ES-I3 (cell line): Measurements from ENCODE around the gene ASB13.

Experiments used
- H3K36me3 ChIP-seq: 2 replicates; pipeline ENCODE4 v1.6.1; 2013; ENCODE audit warnings: mild to moderate bottlenecking, low read length, control low read depth, moderate library complexity; ENCODE audit not compliant: insufficient read depth
- H3K4me1 ChIP-seq: 2 replicates; pipeline ENCODE4 v1.6.1; 2013; ENCODE audit warnings: mild to moderate bottlenecking, control low read depth, low read length; ENCODE audit not compliant: insufficient read depth
- H3K9ac ChIP-seq: 2 replicates; pipeline ENCODE4 v1.6.1; 2013; ENCODE audit warnings: low read depth, mild to moderate bottlenecking, low read length, moderate library complexity
- H3K9me3 ChIP-seq: 2 replicates; pipeline ENCODE4 v1.6.1; 2013; ENCODE audit warnings: mild to moderate bottlenecking, low read length, moderate library complexity; ENCODE audit not compliant: control insufficient read depth, insufficient read depth

The ASB13 gene

DNA sequence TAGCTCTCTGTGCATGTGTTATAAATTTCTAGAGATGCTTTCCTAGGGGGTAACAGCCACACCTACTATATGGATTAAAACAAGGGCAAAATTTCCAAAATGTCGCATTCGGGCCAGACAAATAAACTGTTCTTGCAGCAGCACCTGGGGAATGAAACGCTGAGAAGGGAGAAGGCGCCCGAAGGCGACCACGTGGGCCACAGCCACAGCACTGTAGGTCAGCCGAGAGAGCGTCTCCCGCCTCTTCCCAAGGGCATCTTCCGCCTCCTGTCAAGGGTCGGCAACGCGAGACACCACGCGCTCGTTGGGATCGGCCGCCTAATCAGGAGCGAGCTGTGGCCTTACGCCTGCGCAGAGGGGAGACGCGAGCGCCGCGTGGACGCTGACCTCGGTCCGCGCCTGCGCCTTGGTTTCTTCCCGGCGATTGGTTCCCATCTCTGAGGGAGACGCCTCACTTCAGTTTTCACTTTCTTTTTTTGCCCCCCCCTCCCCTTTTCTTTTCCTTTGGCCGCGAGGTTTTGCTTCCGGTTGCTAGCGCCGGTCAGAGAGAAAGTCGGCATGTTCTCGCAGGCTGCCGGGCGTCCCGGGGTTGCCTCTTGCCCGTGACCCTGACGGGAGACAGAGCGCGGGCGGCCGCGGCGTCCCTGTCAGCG is 18.0 kb upstream of the ASB13 start, which contains the start of gene TASOR2:
TSS of gene TASOR2 (plus strand) at position 521 of the 653 bp plus-strand sequence. CDS start 35,805 bp downstream, outside the sequence.
- H3K4me1 ChIP-seq, result no peaks in the 10 kb centered on the region
- H3K9ac ChIP-seq, result peak within 1 kb of the TSS; percentile 85
- no peaks in the 10 kb centered on the region for H3K9me3 ChIP-seq
- H3K36me3 ChIP-seq, result no peaks in the 10 kb centered on the region

- H3K4me1 ChIP-seq, result no peaks in the 10 kb centered on the region
- H3K36me3 ChIP-seq, result no peaks in the 10 kb centered on the region
- no peak overlapping the region for H3K9ac ChIP-seq
- no peaks in the 10 kb centered on the region for H3K9me3 ChIP-seq
Measured at GRCh38 chr10:5683065-5683464, 16.7 kb upstream of the ASB13 start.

DNA sequence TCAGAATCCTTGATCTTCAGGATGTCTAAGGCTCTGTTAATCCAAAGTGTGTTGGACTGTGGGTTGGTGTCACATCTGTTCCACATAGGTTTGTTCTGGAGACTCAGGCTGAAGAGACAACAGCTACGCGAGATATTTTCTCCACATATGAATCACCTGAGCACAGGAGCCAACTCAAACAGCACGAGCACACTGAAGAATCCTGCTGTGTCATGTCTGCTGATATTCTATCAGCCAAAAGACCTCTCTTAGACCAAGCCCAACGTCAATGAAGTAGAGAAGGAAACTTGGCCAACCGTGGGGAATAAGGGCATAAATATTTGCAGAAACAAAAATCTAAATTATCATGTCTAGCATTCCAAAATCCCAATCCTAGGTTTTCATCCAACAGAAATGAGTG is 15.5 kb upstream of the ASB13 start:
- H3K36me3 ChIP-seq, result no peaks in the 10 kb centered on the region
- no peaks in the 10 kb centered on the region for H3K9me3 ChIP-seq
- no peaks in the 10 kb centered on the region for H3K4me1 ChIP-seq
- H3K9ac ChIP-seq, result no peak overlapping the region

DNA sequence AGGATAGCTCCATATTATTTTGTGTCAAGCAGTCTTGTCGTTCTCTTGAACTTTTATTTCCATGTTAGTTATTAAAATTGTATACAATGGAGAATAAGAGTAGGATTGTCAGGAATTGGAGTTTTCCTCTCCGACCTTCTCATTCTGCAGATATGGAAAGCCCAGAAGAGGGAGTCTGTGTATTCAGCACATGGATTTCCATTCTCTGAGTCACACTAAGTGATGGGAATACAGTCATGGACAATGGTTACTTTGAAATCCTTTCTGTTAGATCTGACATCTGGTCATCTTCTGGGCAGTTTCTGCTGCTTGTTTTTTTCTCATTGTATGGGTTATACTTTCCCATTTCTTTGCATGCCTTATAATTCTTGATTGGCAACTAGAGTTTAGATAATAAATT is 13.2 kb upstream of the ASB13 start:
- H3K36me3 ChIP-seq, result no peaks in the 10 kb centered on the region
- no peaks in the 10 kb centered on the region for H3K9me3 ChIP-seq
- no peak overlapping the region for H3K9ac ChIP-seq
- H3K4me1 ChIP-seq, result no peaks in the 10 kb centered on the region

- Histone ChIP-seq H3K4me1 (no peaks in the 10 kb centered on the region), H3K9me3 (0 out of 2 replicates have a peak, but pooled peaks cover 4% of the 10 kb centered on the region), H3K36me3 (no peaks in the 10 kb centered on the region), H3K9ac (no peak overlapping the region)
Measured at GRCh38 chr10:5679037-5679435, 12.6 kb upstream of the ASB13 start.

- no peaks in the 10 kb centered on the region for H3K36me3 ChIP-seq
- H3K9ac ChIP-seq, result no peak overlapping the region
- no peaks in the 10 kb centered on the region for H3K4me1 ChIP-seq
- H3K9me3 ChIP-seq, result 0 out of 2 replicates have a peak, but pooled peaks cover 5% of the 10 kb centered on the region
Measured at GRCh38 chr10:5678397-5679036, 12.1 kb upstream of the ASB13 start.

DNA sequence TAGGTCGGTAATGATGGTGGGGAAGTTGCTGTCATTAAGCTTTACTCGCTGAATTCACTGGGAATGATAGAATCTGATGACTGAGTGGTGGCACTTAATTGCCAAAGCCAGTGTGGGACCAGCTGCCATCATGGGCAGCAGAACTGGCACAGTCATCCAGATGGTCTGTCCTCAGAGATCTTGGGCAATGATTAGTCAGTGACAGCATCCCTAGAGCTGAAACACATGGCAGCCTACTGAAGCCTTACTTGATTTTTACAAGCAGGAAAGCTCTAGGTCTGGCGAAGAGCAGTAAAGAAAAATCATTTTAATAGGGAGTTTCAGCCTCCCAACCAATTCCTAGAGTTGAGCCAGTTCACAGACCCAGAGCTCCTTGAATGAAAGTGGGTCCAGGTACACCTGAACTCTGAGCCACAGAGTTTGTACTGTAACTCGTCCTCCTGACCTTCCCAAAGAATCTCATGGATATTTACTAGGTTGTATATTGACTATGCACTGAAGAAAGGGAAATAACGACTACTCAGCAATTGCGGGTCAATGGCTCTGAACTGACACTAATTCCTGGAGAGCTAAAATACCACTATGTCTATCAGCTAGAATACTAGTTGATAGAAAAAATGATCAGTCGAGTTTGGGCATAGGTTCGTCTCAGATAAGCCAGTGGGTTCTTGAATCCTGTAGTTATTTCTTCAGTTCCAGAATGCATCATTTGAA is 4.4 kb upstream of the ASB13 start:
- Histone ChIP-seq H3K9ac (no peak overlapping the region), H3K36me3 (no peaks in the 10 kb centered on the region; the same call in 1 of the 2 replicates), H3K4me1 (no peaks in the 10 kb centered on the region), H3K9me3 (0 out of 2 replicates have a peak, but pooled peaks cover 5% of the 10 kb centered on the region)

GRCh38 chr10:5669604-5670003 is 3.2 kb upstream of the ASB13 start:
- H3K9me3 ChIP-seq, result 0 out of 2 replicates have a peak, but pooled peaks cover 5% of the 10 kb centered on the region
- no peaks in the 10 kb centered on the region; the same call in 1 of the 2 replicates for H3K36me3 ChIP-seq
- H3K9ac ChIP-seq, result no peak overlapping the region
- peaks cover 5% of the 10 kb centered on the region; the same call in 1 of the 2 replicates for H3K4me1 ChIP-seq

GRCh38 chr10:5668429-5668828 is 2.0 kb upstream of the ASB13 start:
- H3K4me1 ChIP-seq, result peaks cover 10% of the 10 kb centered on the region

GRCh38 chr10:5666841-5667630 is 641 bp upstream of the ASB13 start:
- Histone ChIP-seq H3K4me1 (peaks cover 10% of the 10 kb centered on the region), H3K9me3 (no peaks in the 10 kb centered on the region), H3K9ac (peak overlapping the region; percentile 77; the same call in 1 of the 2 replicates), H3K36me3 (no peaks in the 10 kb centered on the region; the same call in 1 of the 2 replicates)

More at GRCh38 chr10:5668429-5668828, 2.0 kb upstream of the ASB13 start:
- Histone ChIP-seq H3K9me3 (no peaks in the 10 kb centered on the region), H3K9ac (no peak overlapping the region), H3K36me3 (no peaks in the 10 kb centered on the region; the same call in 1 of the 2 replicates)

DNA sequence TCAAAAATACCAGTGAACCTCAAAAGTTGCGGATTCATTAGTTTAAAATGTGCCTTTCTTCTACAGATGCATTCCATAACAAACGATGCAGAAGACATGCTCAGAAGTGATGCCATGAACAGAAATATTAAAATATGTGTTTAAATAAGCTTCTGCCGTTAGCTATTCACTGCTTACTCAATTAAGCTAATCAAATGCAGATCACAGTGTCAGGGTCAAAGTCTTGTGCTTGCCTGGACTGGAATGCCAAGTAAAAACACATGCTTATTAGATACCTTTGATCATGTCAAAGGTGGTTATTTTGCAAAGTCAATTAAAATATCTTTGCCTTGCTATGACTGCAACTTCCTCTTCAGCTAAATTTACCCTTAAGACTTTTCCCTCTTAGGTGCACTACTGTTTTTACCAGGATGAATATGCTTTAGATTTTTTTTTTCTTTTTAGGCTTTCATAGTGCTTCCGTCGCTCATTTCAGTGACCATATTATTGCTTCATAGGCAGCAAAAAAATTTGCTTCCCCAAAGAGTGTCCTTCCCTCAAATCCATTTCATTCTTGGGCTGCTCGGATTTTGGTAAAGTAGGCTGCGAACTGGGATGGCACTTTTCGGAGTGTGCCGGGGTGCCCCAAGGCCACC is 905 bp downstream of the ASB13 start:
- H3K9me3 ChIP-seq, result no peaks in the 10 kb centered on the region
- H3K9ac ChIP-seq, result peak overlapping the region; percentile 77; the same call in 1 of the 2 replicates
- H3K4me1 ChIP-seq, result peaks cover 10% of the 10 kb centered on the region
- H3K36me3 ChIP-seq, result no peaks in the 10 kb centered on the region

DNA sequence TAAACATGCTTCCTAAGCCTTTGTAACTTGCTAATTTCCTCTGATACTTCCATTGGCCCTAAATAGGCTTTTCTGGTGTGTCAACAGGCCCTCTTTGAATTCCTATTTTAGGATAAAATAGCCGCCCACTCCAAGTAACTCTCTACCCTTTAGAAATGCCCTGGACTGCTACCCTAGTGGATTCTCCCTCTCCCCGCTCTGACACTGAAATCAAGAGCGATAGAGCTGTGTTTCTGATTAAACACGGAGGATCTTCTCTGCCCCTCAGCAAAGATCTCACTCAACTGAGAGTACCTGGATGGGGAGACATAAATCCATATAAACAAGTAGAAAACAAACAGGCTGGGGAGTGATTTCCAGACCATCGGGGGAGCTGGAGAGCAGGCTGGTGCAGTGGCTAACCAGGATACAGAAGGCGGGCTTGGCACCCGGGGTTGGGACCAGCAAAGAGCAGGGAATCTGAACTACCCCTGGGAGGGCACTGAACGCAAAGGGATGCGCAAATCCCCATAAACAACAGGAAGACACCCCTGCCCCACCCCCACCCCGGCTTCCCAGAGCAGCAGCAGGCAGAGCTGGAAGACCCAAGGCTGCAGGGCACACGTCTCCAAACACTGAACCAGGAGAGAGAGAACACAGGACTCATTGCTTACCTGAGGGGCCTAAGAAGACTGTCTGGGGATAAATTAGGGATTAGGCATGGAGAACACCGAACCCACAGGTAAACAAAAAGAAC is 2.5 kb downstream of the ASB13 start:
- peaks cover 23% of the 10 kb centered on the region for H3K4me1 ChIP-seq
- H3K36me3 ChIP-seq, result no peaks in the 10 kb centered on the region
- no peaks in the 10 kb centered on the region for H3K9me3 ChIP-seq
- H3K9ac ChIP-seq, result no peak overlapping the region
